Suprapubic skin (tissue), 4 donors: ENCODE data around the gene CCDC57. TPM values are rescaled to one million over a fixed set of nuclear protein-coding genes. Genes with fewer than 3 reads are reported as not detected.

Source experiments
- DNase-seq, 2 donors: peaks; one replicate each; pipeline ENCODE4 v3.0.0-alpha.2; 2019; ENCODE audit warnings: low spot score in 2 of 2
- H3K27ac ChIP-seq: fragments of 200-600 bp; sonication (generic); one replicate; pipeline ENCODE4 v1.5.1; 2019
- H3K27me3 ChIP-seq: fragments of 200-600 bp; sonication (generic); one replicate; pipeline ENCODE4 v1.5.1; 2019
- H3K36me3 ChIP-seq: fragments of 200-600 bp; sonication (generic); one replicate; pipeline ENCODE4 v1.5.1; 2019
- H3K4me1 ChIP-seq: fragments of 200-600 bp; sonication (generic); one replicate; pipeline ENCODE4 v1.5.1; 2019
- H3K4me3 ChIP-seq: fragments of 200-600 bp; sonication (generic); one replicate; pipeline ENCODE4 v1.5.1; 2019; ENCODE audit warnings: mild to moderate bottlenecking
- H3K9me3 ChIP-seq: fragments of 200-600 bp; sonication (generic); one replicate; pipeline ENCODE4 v1.5.1; 2019
- EP300 ChIP-seq: sonication (generic); formaldehyde crosslinking; IDR thresholded peaks from one replicate; pipeline ENCODE4 v1.6.1; 2017; ENCODE audit warnings: antibody characterized with exemption
- POLR2A ChIP-seq, 2 donors: fragments of 450-650 bp; IDR thresholded peaks; one replicate each; pipeline ENCODE4 v1.6.1; 2017; ENCODE audit warnings: antibody characterized with exemption in 2 of 2, mild to moderate bottlenecking in 2 of 2, moderate library complexity in 2 of 2
- POLR2AphosphoS5 ChIP-seq, 3 donors: sonication (generic); formaldehyde crosslinking; IDR thresholded peaks; one replicate each; pipeline ENCODE4 v1.6.1; 2017; ENCODE audit warnings: antibody characterized with exemption in 3 of 3
- WGBS: methylation state at CpG from one replicate; pipeline ENCODE4 v1.1.5; 2018; 5-methylcytosine and 5-hydroxymethylcytosine counted together
- total RNA-seq, 4 donors: library from RNA; depleted of rRNA; stranded (reverse); fragments of >200 nt; gene quantifications; one replicate each; pipeline ENCODE4 v1.1.0, GENCODE V29; 2016
- TF ChIP-seq, protein P1 (sequence below), 2 donors: fragments of 200-600 bp in 1 of 2; fragments of 450-650 bp in 1 of 2; sonication (generic) in 1 of 2; IDR thresholded peaks; one replicate each; pipeline ENCODE4 v1.5.1; 2016 to 2019; ENCODE audit warnings: antibody characterized with exemption in 2 of 2, mild to moderate bottlenecking in 1 of 2, moderate library complexity in 1 of 2

CCDC57 gene
- total RNA-seq, 4 donors from 2014 or later = 16.1 to 29.8 (median 20.3) TPM

- WGBS = 78% methylated on average over 10 of the region's 21 CpGs
- peaks cover 81% of the 10 kb centered on the region for H3K4me1 ChIP-seq
These were observed 20.5 kb upstream of the CCDC57 start for GRCh38 chr17:82232876-82233785.

GRCh38 chr17:82232322-82232820 is 19.7 kb upstream of the CCDC57 start:
- Histone ChIP-seq H3K36me3 (no peaks in the 10 kb centered on the region), H3K4me1 (peaks cover 76% of the 10 kb centered on the region), H3K27me3 (peaks cover 26% of the 10 kb centered on the region), H3K9me3 (no peaks in the 10 kb centered on the region), H3K4me3 (peak overlapping the region; percentile 61), H3K27ac (peak overlapping the region; percentile 78)
- 80% methylated on average over 2 of the region's 21 CpGs for WGBS
- peak in 1 of 2 donors; percentile 78 for DNase-seq
- TF ChIP-seq, protein P1, sequence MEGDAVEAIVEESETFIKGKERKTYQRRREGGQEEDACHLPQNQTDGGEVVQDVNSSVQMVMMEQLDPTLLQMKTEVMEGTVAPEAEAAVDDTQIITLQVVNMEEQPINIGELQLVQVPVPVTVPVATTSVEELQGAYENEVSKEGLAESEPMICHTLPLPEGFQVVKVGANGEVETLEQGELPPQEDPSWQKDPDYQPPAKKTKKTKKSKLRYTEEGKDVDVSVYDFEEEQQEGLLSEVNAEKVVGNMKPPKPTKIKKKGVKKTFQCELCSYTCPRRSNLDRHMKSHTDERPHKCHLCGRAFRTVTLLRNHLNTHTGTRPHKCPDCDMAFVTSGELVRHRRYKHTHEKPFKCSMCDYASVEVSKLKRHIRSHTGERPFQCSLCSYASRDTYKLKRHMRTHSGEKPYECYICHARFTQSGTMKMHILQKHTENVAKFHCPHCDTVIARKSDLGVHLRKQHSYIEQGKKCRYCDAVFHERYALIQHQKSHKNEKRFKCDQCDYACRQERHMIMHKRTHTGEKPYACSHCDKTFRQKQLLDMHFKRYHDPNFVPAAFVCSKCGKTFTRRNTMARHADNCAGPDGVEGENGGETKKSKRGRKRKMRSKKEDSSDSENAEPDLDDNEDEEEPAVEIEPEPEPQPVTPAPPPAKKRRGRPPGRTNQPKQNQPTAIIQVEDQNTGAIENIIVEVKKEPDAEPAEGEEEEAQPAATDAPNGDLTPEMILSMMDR (IDR thresholded peaks at IDR 0.05) = no peak
- TF ChIP-seq POLR2AphosphoS5 (IDR thresholded peaks at IDR 0.05) = no peak
- no peak for TF ChIP-seq EP300

More at GRCh38 chr17:82232876-82233785, 20.5 kb upstream of the CCDC57 start:
- peaks cover 23% of the 10 kb centered on the region for H3K27me3 ChIP-seq
- peak in 1 of 2 donors; percentile 60 for DNase-seq
- no peak overlapping the region for H3K4me3 ChIP-seq
- no peaks in the 10 kb centered on the region for H3K9me3 ChIP-seq
- TF ChIP-seq POLR2AphosphoS5 (IDR thresholded peaks at IDR 0.05) = no peak
- no peak for TF ChIP-seq EP300
- TF ChIP-seq, protein P1 (IDR thresholded peaks at IDR 0.05) = no peak
- TF ChIP-seq POLR2A (IDR thresholded peaks at IDR 0.05) = no peak
- no peak overlapping the region for H3K27ac ChIP-seq
- H3K36me3 ChIP-seq = no peaks in the 10 kb centered on the region

GRCh38 chr17:82231562-82232321 is 19.1 kb upstream of the CCDC57 start:
- H3K27ac ChIP-seq = peak overlapping the region; percentile 78
- 6% methylated on average over 19 of the region's 42 CpGs for WGBS
- DNase-seq = peak; percentile 85 to 87

GRCh38 chr17:82231312-82231561 is 18.6 kb upstream of the CCDC57 start:
- Histone ChIP-seq H3K4me3 (peak overlapping the region; percentile 61), H3K4me1 (peaks cover 64% of the 10 kb centered on the region), H3K9me3 (no peaks in the 10 kb centered on the region), H3K27ac (peak overlapping the region; percentile 78), H3K27me3 (peaks cover 26% of the 10 kb centered on the region), H3K36me3 (no peaks in the 10 kb centered on the region)
- TF ChIP-seq EP300 (no peak), POLR2AphosphoS5 (IDR thresholded peaks at IDR 0.05) (no peak)
- TF ChIP-seq, protein P1 (IDR thresholded peaks at IDR 0.05) = no peak
- WGBS = no CpG with 5 or more reads among the region's 18 CpGs
- DNase-seq = no peak

More at GRCh38 chr17:82231562-82232321, 19.1 kb upstream of the CCDC57 start:
- H3K36me3 ChIP-seq = no peaks in the 10 kb centered on the region
- peaks cover 69% of the 10 kb centered on the region for H3K4me1 ChIP-seq
- peak overlapping the region; percentile 61 for H3K4me3 ChIP-seq
- no peaks in the 10 kb centered on the region for H3K9me3 ChIP-seq
- peaks cover 26% of the 10 kb centered on the region for H3K27me3 ChIP-seq
- no peak for TF ChIP-seq EP300
- TF ChIP-seq POLR2AphosphoS5 (IDR thresholded peaks at IDR 0.05) = no peak
- TF ChIP-seq, protein P1 (IDR thresholded peaks at IDR 0.05) = no peak
- TF ChIP-seq POLR2A (IDR thresholded peaks at IDR 0.05) = no peak
